ENCODE measurements around the gene TTC13. TPM values are rescaled to one million over a fixed set of nuclear protein-coding genes. Genes with fewer than 3 reads are reported as not detected.

The TTC13 gene
- total and polyA plus RNA-seq, 2 of the 13 experiments (the other 11 are each of a cell fraction or from before 2014, with no cell fraction given), result 5.8 to 15.9 TPM

- Histone ChIP-seq H3K79me2 (ENCODE audit: insufficient read depth, low read length) (no peaks in the 10 kb centered on the region), H3K9ac (ENCODE audit: insufficient read depth, low read depth, low read length) (no peak overlapping the region), H3K36me3 (replicated peaks in 1 of 2; ENCODE audit: control insufficient read depth in 1 of 2, insufficient read depth in 2 of 2, low read length in 2 of 2) (no peaks in the 10 kb centered on the region), H4K20me1 (ENCODE audit: insufficient read depth, low read length) (no peaks in the 10 kb centered on the region), H3K4me3 (replicated peaks in 1 of 3; ENCODE audit: insufficient read depth in 1 of 3, low read depth in 2 of 3, low read length in 3 of 3) (no peak overlapping the region), H3K4me1 (ENCODE audit: insufficient read depth, low read length) (peaks cover 9% of the 10 kb centered on the region; the same call in 1 of the 2 replicates), H2AFZ (ENCODE audit: low read length) (peak overlapping the region; percentile 27), H3K9me3 (ENCODE audit: low read length) (no peaks in the 10 kb centered on the region), H3K27me3 (ENCODE audit: control insufficient read depth in 1 of 2, insufficient read depth in 2 of 2, low read length in 2 of 2) (no peaks in the 10 kb centered on the region; a peak in 1 of 5 replicates), H3K4me2 (ENCODE audit: low read depth, low read length) (no peak overlapping the region), H3K27ac (ENCODE audit: extremely low read length, insufficient read depth, low read length) (no peak overlapping the region)
- no TSS peak for BruUV-seq (replicated peaks)
- DNase-seq (ENCODE audit: low spot score) (no peak), ATAC-seq (no peak), FAIRE-seq (no peak)
- in situ Hi-C loops (cut with HindIII; ENCODE audit: extremely low pct_ligation_motif_present, low pct_unique_long_range_greater_than_20kb) (no loop called here), intact Hi-C loops (cut with micrococcal nuclease; ENCODE audit: unreplicated experiment) (no loop called here)
- 59% methylated on average over 6 of the region's 6 CpGs for WGBS (ENCODE audit: low lambda C conversion rate)
- CTCF ChIA-PET (ENCODE audit: low intra/inter-chr PET ratio, low total read pairs), result no interaction called here
- no peak for TF ChIP-seq POLR2AphosphoS2 (IDR thresholded peaks at IDR 0.05; ENCODE audit: low read depth, low read length)
- TF ChIP-seq SYNCRIP (IDR thresholded peaks at IDR 0.05; ENCODE audit: insufficient read depth, low read depth, low read length), result no peak
- TF ChIP-seq BRCA1 (CRISPR knock-in tag; IDR thresholded peaks at IDR 0.05), result no peak
- TF ChIP-seq ZNF792 (CRISPR knock-in tag; IDR thresholded peaks at IDR 0.05), result no peak
- TF ChIP-seq ZBTB1 (CRISPR knock-in tag; IDR thresholded peaks at IDR 0.05; ENCODE audit: borderline replicate concordance), result no peak
- no peak for TF ChIP-seq ZKSCAN1 (IDR thresholded peaks at IDR 0.05; ENCODE audit: low read length)
- no peak for TF ChIP-seq HHEX (CRISPR knock-in tag; IDR thresholded peaks at IDR 0.05)
- TF ChIP-seq ZNF260 (CRISPR knock-in tag; IDR thresholded peaks at IDR 0.05; ENCODE audit: borderline replicate concordance, low read depth), result no peak
- TF ChIP-seq JUND (CRISPR knock-in tag; IDR thresholded peaks at IDR 0.05), result no peak
- no peak for TF ChIP-seq ZNF7 (CRISPR knock-in tag; IDR thresholded peaks at IDR 0.05)
- no peak for TF ChIP-seq ZNF619 (CRISPR knock-in tag; IDR thresholded peaks at IDR 0.05)
- no peak for TF ChIP-seq ZMYM4 (CRISPR knock-in tag; IDR thresholded peaks at IDR 0.05)
- no peak for TF ChIP-seq NCOA5 (CRISPR knock-in tag; IDR thresholded peaks at IDR 0.05)
- no peak for TF ChIP-seq HNRNPH1 (optimal IDR thresholded peaks at IDR 0.05; ENCODE audit: low read depth, low read length)
- no peak for TF ChIP-seq ZBTB10 (CRISPR knock-in tag; IDR thresholded peaks at IDR 0.05; ENCODE audit: borderline replicate concordance)
- TF ChIP-seq ZNF564 (CRISPR knock-in tag; IDR thresholded peaks at IDR 0.05), result no peak
- TF ChIP-seq ZNF232 (CRISPR knock-in tag; IDR thresholded peaks at IDR 0.05; ENCODE audit: borderline replicate concordance), result no peak
- no peak for TF ChIP-seq ZSCAN30 (CRISPR knock-in tag; IDR thresholded peaks at IDR 0.05)
- TF ChIP-seq ZNF772 (CRISPR knock-in tag; IDR thresholded peaks at IDR 0.05), result no peak
- TF ChIP-seq ZBTB49 (CRISPR knock-in tag; IDR thresholded peaks at IDR 0.05; ENCODE audit: borderline replicate concordance), result no peak
- POLR2A ChIA-PET, result no interaction called here
Measured at GRCh38 chr1:230892018-230892491, 86.6 kb downstream of the TTC13 start.
